HepG2 (cell line): Measurements from ENCODE around the gene PSRC1. TPM values are rescaled to one million over a fixed set of nuclear protein-coding genes. Genes with fewer than 3 reads are reported as not detected.

Experiments used
- ARHGAP35 ChIP-seq: sonication (generic); formaldehyde crosslinking; IDR thresholded peaks from 2 replicates; pipeline ENCODE4 v1.9.0; 2022; ENCODE audit warnings: mild to moderate bottlenecking, inconsistent platforms, moderate library complexity, missing genetic modification reagents, borderline replicate concordance
- CC2D1A ChIP-seq: sonication (generic); formaldehyde crosslinking; IDR thresholded peaks from 2 replicates; pipeline ENCODE4 v1.8.1; 2023; ENCODE audit warnings: mild to moderate bottlenecking, missing genetic modification reagents
- CREBL2 ChIP-seq: sonication (generic); formaldehyde crosslinking; IDR thresholded peaks from 2 replicates; pipeline ENCODE4 v1.8.1; 2023; ENCODE audit warnings: missing genetic modification reagents, mild to moderate bottlenecking, borderline replicate concordance
- DNMT1 ChIP-seq: sonication (generic); formaldehyde crosslinking; IDR thresholded peaks from 2 replicates; pipeline ENCODE4 v1.5.1; 2020; ENCODE audit warnings: mild to moderate bottlenecking, missing genetic modification reagents
- FOSL1 ChIP-seq: sonication (generic); formaldehyde crosslinking; IDR thresholded peaks from 2 replicates; pipeline ENCODE4 v1.9.0; 2021; ENCODE audit warnings: missing genetic modification reagents, borderline replicate concordance
- FOXK2 ChIP-seq: fragments of 450-650 bp; IDR thresholded peaks from 2 replicates; pipeline ENCODE4 v1.6.1; 2016
- HIC2 ChIP-seq: sonication (generic); formaldehyde crosslinking; IDR thresholded peaks from 2 replicates; pipeline ENCODE4 v1.9.0; 2022; ENCODE audit warnings: low read depth, missing genetic modification reagents
- IRF1 ChIP-seq: sonication (generic); formaldehyde crosslinking; IDR thresholded peaks from 2 replicates; pipeline ENCODE4 v1.4.0; 2020; ENCODE audit warnings: low read depth, mild to moderate bottlenecking, missing genetic modification reagents
- JDP2 ChIP-seq: sonication (generic); formaldehyde crosslinking; IDR thresholded peaks from 2 replicates; pipeline ENCODE4 v1.8.1; 2022; ENCODE audit warnings: missing genetic modification reagents, borderline replicate concordance
- NFE2L2 ChIP-seq: fragments of 150-350 bp; IDR thresholded peaks from 2 replicates; pipeline ENCODE4 v1.6.1; 2014; ENCODE audit warnings: low read length
- SMARCE1 ChIP-seq: fragments of 450-650 bp; IDR thresholded peaks from 2 replicates; pipeline ENCODE4 v1.6.1; 2017; ENCODE audit warnings: borderline replicate concordance
- SMC3 ChIP-seq: IDR thresholded peaks from 2 replicates; pipeline ENCODE4 v1.6.1; 2011; ENCODE audit warnings: low read length, improper control_type of control experiment
- TBX2 ChIP-seq: sonication (generic); formaldehyde crosslinking; IDR thresholded peaks from 2 replicates; pipeline ENCODE4 v1.5.0; 2020; ENCODE audit warnings: missing genetic modification reagents, mild to moderate bottlenecking, borderline replicate concordance
- TEAD3 ChIP-seq: optimal IDR thresholded peaks from 2 replicates; pipeline ENCODE3; 2016; ENCODE audit warnings: borderline replicate concordance
- TRAFD1 ChIP-seq: sonication (generic); formaldehyde crosslinking; IDR thresholded peaks from 2 replicates; pipeline ENCODE4 v1.5.1; 2020; ENCODE audit warnings: missing genetic modification reagents, mild to moderate bottlenecking, borderline replicate concordance
- ZBTB44 ChIP-seq: sonication (generic); formaldehyde crosslinking; IDR thresholded peaks from 2 replicates; pipeline ENCODE4 v1.4.0; 2020; ENCODE audit warnings: missing genetic modification reagents
- ZFP1 ChIP-seq: IDR thresholded peaks from 2 replicates; pipeline ENCODE4 v1.6.1; 2016
- ZNF17 ChIP-seq: sonication (generic); formaldehyde crosslinking; IDR thresholded peaks from 2 replicates; pipeline ENCODE4 v1.5.0; 2020; ENCODE audit warnings: mild to moderate bottlenecking, missing genetic modification reagents
- ZNF296 ChIP-seq: sonication (generic); formaldehyde crosslinking; conservative IDR thresholded peaks from 2 replicates; pipeline ENCODE4 v1.5.0; 2020; ENCODE audit warnings: mild to moderate bottlenecking, missing genetic modification reagents
- ZNF350 ChIP-seq: sonication (generic); formaldehyde crosslinking; IDR thresholded peaks from 2 replicates; pipeline ENCODE4 v1.4.0; 2020; ENCODE audit warnings: mild to moderate bottlenecking, low read depth, missing genetic modification reagents, borderline replicate concordance
- ZNF569 ChIP-seq: sonication (generic); formaldehyde crosslinking; IDR thresholded peaks from 2 replicates; pipeline ENCODE4 v1.5.0; 2020; ENCODE audit warnings: mild to moderate bottlenecking, missing genetic modification reagents, moderate library complexity, borderline replicate concordance
- ZNF781 ChIP-seq: sonication (generic); formaldehyde crosslinking; IDR thresholded peaks from 2 replicates; pipeline ENCODE4 v1.5.1; 2020; ENCODE audit warnings: borderline replicate concordance, mild to moderate bottlenecking, missing genetic modification reagents; ENCODE audit errors: not compliant biosample characterization
- ZNF839 ChIP-seq: sonication (generic); formaldehyde crosslinking; IDR thresholded peaks from 2 replicates; pipeline ENCODE4 v1.4.0; 2020; ENCODE audit warnings: missing genetic modification reagents, mild to moderate bottlenecking, borderline replicate concordance
- polyA plus RNA-seq, 8 experiments: library from polyadenylated mRNA; depleted of rRNA in 3 of 8; stranded (reverse) in 7 of 8; unstranded in 1 of 8; fragments of >200 nt; fragmentation: Illumina TruSeq in 4 of 8; extraction: Trizol in 4 of 8; gene quantifications; 2 replicates each; pipeline versions ENCODE4 v1.2.1 to v1.2.3, GENCODE V29; 2011 to 2016; ENCODE audit warnings: low read depth in 4 of 8, missing spikeins in 1 of 8, mixed read lengths in 1 of 8; ENCODE audit not compliant: insufficient read depth in 1 of 8
- total RNA-seq, 5 experiments: library from RNA; depleted of rRNA; stranded (reverse); fragments of >200 nt; fragmentation: Illumina TruSeq; extraction: Trizol; gene quantifications; 2 replicates each; pipeline ENCODE4 v1.2.3, GENCODE V29; 2016; ENCODE audit warnings: low read depth in 1 of 5

The PSRC1 gene
- total and polyA plus RNA-seq, 2 of the 13 experiments (the other 11 are each of a cell fraction or from before 2014, with no cell fraction given) = 28.6 to 30.3 TPM

GRCh38 chr1:109277434-109278204, 5.3 kb downstream of the PSRC1 start (continued):
- TF ChIP-seq ZNF781 (CRISPR knock-in tag) (no peak), SMC3 (peak; percentile 94), FOSL1 (no peak), DNMT1 (0 out of 2 replicates have a peak, but pooled peaks have one; percentile 58), ARHGAP35 (0 out of 2 replicates have a peak, but pooled peaks have one; percentile 45), CREBL2 (CRISPR knock-in tag) (no peak), HIC2 (CRISPR knock-in tag) (peak; percentile 59; the same call in 1 of the 2 replicates), SMARCE1 (no peak), IRF1 (no peak), FOXK2 (no peak), TBX2 (peak; percentile 62; the same call in 1 of the 2 replicates), ZNF350 (CRISPR knock-in tag) (peak; percentile 44; the same call in 1 of the 2 replicates), ZNF17 (CRISPR knock-in tag) (no peak), ZFP1 (CRISPR knock-in tag) (no peak), CC2D1A (no peak), ZNF839 (CRISPR knock-in tag) (no peak), TRAFD1 (CRISPR knock-in tag) (no peak), TEAD3 (peak; percentile 78), ZBTB44 (CRISPR knock-in tag) (no peak), ZNF296 (no peak), JDP2 (CRISPR knock-in tag) (no peak), NFE2L2 (no peak), ZNF569 (0 out of 2 replicates have a peak, but pooled peaks have one; percentile 24)
